Frontal cortex (tissue), 4 donors: ENCODE measurements around the gene SORBS2. TPM values are rescaled to one million over a fixed set of nuclear protein-coding genes. Genes with fewer than 3 reads are reported as not detected.
"Not testable (repeated sequence)": the region's sequence is repeated elsewhere in the genome, so short reads cannot be mapped to it uniquely, and the experiment has no call there.

Source experiments
- DNase-seq, 2 donors: peaks; one replicate each; pipeline ENCODE4 v3.0.0; 2012; ENCODE audit warnings: low spot score in 2 of 2
- FAIRE-seq: peaks from 2 replicates; lab custom pipeline; 2012; peaks lifted over from hg19 to GRCh38; lab: Jason Lieb, UNC
- total RNA-seq: library from RNA; depleted of rRNA; stranded (reverse); fragments of >200 nt; gene quantifications from one replicate; pipeline ENCODE4 v1.2.3, GENCODE V29; 2014
- donor health status: control.
- donor health status: control.
- donor health status: control.

The SORBS2 gene, protein sequence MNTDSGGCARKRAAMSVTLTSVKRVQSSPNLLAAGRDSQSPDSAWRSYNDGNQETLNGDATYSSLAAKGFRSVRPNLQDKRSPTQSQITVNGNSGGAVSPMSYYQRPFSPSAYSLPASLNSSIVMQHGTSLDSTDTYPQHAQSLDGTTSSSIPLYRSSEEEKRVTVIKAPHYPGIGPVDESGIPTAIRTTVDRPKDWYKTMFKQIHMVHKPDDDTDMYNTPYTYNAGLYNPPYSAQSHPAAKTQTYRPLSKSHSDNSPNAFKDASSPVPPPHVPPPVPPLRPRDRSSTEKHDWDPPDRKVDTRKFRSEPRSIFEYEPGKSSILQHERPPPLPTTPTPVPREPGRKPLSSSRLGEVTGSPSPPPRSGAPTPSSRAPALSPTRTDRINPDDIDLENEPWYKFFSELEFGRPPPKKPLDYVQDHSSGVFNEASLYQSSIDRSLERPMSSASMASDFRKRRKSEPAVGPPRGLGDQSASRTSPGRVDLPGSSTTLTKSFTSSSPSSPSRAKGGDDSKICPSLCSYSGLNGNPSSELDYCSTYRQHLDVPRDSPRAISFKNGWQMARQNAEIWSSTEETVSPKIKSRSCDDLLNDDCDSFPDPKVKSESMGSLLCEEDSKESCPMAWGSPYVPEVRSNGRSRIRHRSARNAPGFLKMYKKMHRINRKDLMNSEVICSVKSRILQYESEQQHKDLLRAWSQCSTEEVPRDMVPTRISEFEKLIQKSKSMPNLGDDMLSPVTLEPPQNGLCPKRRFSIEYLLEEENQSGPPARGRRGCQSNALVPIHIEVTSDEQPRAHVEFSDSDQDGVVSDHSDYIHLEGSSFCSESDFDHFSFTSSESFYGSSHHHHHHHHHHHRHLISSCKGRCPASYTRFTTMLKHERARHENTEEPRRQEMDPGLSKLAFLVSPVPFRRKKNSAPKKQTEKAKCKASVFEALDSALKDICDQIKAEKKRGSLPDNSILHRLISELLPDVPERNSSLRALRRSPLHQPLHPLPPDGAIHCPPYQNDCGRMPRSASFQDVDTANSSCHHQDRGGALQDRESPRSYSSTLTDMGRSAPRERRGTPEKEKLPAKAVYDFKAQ (N-terminal part only)
- 46.9 TPM for total RNA-seq

DNA sequence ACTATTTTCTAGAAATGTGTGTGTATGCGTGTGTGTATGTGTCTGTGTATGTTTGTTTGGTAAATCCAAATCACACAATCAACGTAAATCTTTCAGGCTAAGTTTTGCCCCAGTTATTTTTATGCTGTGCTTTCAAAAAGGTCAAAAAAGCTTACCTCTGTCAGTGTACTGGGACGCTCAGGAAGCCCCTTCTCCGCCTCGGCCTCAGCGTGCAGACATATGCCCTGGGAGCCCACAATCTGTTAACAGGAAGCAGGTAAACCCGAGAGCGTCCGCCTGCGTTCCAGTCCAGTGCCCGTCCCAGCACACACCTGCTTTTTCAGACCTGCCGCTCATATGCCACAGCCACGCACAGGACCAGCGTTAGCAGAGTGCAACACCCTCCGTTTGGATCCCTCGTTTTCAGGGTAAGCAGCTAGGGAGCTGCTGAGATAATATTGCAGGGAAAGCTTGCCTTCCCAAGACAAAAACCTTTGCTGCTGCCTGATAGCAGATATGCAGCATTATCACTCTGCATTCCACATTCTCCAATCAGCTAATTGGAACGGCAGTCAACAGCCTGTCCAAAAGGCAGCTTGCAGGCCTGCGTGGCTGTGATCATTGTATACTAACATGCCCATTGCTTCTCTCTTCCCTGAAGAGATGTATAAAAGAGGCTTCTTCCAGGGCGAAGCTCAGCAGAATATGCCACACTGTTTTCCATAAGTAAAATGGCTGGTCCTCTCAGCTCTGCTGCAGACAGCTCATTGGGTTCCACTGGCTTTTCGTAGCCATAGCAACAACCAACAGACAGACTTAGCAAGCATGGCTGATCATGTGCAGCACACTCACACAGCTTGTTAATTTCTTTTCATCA, at the start of gene SORBS2:
SORBS2 (minus strand) TSS at position 686 of the 856 bp plus-strand sequence. CDS start 121,623 bp downstream, outside the sequence.
- FAIRE-seq (no peak), DNase-seq (peak in 1 of 2 donors; percentile 47)

DNA sequence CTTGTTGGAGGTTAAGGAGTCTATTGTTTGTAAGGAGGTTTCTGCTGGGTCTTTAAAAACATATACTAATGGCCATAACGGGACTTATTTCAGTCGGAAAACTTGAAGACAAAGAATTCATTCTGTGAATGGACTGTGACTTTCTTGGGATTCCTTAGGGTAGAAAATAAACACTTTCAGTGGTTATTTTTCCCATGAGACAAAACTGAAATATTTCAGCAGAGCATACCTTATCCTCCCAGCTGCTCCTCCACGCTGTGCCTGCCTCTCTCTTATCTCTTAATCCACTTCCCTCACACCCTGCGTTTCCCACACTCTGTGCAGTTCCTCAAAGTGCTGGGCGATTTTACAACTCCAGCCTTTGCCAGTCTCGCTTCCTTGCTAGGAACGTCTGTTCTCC, 47.1 kb upstream of the SORBS2 start:
- DNase-seq (no peak), FAIRE-seq (no peak)

DNA sequence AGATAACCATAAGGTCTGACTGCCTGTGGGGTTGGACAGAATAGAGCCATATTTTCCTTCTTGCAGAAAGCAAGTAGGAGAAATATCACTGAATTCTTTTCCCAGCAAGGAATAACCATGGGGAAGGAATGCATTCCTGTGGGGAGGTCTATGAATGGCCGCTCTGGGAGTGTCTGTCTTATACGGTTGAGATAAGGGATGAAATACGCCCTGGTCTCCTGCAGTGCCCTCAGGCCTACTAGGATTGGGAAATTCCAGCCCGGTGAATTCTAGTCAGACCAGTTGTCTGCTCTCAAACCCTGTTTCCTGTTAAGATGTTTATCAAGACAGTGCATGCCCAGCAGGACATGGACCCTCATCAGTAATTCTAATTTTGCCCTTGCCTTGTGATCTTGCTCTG, 45.6 kb upstream of the SORBS2 start:
- FAIRE-seq, DNase-seq: not testable (repeated sequence)

DNA sequence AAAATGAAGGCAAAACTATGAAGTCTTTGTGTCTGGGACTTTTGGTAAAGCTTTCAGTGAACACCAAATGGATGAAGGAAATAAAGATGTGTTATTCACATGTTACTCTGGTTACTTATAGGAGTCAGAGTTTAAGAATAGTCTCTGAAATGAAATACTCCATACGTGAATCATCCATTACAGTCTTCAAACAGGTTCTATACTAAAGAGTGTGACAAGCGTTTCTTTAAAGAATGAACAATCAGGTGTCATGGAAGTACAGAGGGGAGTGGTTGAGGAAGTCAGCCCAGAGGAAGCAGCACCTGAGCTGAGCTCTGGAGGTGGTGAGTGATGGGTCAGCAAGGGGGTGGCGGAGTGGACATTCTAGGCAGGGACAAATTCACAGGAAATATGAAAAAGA, 41.8 kb upstream of the SORBS2 start:
- FAIRE-seq (no peak), DNase-seq (no peak)

DNA sequence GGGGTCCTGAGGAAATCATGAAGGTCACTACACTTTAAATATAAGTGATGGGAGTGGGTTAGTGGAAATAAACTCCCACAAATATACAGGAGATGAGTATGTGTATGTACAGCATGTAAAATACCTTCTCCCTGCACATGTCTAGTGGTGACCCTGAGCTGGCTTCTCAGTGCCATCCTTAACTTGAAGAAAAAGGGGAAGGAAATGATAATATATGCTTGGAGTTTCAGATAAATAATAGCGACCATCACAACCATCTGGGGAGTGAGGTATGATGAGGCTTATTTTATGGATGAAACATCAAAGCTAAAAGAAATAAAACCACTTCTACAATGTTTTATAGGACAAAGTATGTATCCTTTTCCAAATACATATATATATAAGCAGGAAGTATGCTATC, 41.0 kb upstream of the SORBS2 start:
- FAIRE-seq = no peak
- no peak for DNase-seq

DNA sequence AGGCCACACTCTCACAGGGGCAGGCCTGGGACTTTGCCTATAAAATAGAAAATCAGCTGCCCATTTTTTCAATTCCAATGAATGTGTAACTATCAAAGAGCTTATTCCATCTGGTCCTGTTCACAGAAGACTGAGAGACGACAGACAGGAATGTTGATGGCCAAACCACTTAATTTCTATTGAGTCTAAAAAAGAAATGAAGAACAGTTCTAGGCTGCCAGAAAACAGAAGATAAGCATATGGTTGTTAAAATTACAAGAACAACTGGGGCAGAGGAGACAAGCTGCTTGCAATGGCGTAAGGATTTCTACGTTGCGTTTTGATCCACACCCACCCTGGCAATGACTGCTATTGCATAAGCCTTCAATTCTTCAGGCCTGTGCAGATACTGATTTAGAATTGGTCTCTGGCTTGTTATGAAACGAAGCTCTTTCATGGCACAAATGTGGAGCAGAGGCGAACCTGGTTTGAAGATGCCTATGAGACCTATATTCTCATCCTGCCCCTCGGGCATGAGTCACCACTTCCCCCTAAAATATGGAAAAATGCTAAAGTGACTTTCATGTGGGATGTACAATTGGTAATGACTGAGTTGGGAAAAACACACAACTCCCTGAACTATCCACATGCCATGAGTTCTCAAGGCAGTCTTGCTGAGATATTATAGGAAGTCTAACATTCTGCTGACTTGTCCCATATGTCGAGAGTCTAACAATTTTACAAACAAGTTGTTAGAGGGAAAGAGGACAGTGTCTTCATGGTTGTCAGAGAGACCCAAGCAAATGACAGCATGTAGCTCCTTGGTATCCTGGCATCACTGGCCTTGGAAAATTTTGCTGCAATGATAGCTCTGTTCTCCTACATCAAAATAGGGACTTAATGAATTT, 37.9 kb upstream of the SORBS2 start:
- FAIRE-seq (no peak), DNase-seq (no peak)

DNA sequence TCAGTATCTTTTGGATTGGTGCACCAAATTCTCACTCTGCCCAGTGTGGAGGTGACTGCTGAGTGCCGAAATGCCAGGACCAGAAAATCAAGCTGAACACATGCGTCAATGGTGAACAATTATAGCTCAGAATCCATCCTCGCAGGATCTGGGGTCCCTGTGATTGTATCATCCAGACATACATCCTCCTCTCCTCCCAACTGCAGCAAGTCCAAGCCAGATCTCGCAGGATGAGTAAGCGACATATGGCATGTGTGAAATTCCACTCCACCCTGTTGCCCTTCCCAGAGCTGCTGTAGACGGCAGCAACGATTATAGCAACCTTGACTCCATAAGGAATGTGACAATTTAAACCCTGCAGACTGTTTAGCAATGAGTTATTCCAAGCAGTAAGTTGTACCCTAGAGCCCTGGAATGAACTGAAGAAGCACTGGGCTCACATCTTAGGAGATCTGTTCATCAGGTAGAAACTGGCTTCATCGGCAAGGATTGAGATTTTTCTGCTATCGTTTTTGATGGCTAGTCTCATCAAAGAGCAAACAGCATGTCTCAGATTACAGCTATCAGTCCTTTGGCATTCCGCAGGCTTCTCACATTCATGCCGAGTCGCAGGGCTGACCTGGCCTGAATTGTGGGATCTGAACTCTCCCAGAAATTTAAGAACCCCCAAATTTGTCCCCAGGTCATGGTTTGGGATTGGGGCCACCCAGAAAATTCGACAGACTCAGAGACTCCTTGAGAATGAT, 35.5 kb upstream of the SORBS2 start:
- no peak for FAIRE-seq
- no peak for DNase-seq

DNA sequence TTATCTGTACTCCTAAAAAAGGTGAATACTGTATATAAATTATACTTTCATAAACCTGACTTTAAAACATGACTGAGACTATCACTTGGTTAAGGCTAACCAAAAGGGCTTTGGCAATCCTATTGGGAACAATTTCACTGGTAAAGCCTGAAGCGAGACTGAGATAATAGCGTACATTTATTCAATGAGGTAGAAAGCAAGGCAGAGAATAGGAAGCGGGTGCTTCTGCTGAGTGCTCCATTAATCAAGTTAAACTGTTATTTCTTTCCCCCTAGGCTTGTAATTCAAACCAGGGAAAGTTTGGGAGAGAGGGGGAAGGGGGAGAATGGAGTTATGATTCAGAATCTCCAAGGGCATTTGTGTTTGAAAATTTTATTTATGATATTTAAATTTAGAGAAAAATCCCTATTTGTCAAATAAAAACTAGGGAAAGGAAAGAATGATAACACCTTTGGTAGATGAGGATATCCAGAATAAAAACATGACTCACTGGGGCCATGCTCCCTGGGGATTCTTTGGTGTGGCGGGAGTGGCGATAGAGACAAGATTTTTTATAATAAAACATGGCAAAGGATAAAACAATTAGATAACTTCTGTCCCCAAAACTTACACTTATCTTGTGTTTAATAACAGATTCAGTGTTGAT, 34.6 kb upstream of the SORBS2 start:
- DNase-seq = no peak

DNA sequence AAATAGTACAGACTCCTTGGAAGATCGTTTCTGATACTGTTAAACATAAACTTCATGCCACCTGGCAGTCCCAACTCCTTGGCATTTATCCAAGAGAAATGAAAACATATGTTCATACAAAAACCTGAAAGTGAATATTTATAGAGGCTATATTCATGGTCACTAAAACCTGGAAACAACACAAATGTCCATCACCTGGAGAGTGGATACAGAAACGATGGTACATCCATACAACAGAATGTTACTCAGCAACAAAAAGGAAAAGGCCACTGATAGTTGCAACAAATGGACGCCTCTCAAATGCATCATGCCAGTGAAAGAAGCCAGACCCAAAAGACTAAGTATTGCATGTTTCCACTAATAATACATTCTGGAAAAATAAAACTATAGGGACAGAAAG, 34.0 kb upstream of the SORBS2 start:
- DNase-seq (no peak), FAIRE-seq (no peak)

More for the DNA sequence above, 34.6 kb upstream of the SORBS2 start:
- FAIRE-seq = no peak

DNA sequence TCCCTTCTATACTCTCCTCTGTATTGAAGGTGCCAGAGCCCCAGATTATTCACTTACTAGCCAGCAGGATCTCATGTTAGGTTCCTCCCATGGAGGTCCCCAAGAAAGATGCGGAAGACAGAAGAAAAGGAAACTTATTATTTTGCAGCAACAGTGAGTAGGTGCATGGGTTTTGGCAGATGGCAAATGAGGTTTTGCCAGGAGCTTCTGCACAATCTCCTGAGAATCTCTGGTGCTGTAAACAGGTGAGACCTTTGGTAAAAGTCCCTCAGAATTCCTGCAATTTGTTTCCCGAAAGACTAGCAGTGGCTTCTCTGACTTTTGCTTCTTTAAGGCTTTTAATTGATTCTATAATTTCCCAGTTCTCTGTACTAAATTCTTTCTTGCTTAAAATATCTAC, 29.5 kb upstream of the SORBS2 start:
- FAIRE-seq (no peak), DNase-seq (no peak)

DNA sequence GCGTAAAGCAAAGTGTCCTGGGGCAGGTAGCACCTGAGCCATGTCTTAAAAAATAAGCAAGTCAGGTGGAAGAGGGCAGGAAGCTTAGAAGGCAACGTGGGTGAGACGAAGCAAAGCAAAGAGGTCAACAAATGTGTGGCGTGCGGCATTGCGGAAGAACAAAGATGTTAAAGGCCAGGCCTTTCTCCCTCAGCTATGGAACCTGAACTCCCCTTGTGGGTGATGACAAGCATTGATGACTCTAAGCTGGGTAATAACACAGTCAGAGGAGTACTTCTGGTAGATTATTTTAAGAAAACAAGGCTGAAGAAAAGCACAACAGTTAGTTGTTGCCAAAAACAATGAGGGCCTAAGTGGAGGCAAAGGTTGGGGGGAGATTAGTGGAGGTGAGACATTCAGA, 29.0 kb upstream of the SORBS2 start:
- no peak for FAIRE-seq
- DNase-seq = no peak

DNA sequence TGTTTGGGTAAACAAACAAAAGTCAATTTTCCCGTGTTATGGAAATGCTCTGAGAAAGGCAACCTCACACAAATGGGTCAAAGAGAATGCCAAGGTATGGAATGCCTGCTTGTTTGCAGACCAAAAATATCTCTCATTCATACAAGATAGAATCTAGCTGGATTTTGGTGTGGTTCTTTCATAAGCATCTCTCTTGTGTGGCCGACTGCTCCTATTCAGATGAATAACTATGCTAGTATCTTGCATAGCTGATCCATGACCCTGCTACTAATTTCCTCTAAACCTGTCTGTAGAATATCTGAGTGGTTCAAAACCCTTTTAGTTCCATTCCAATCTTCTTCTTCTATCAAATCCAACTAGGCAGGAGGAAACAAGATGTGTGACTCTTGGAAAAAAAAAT, 28.2 kb upstream of the SORBS2 start:
- FAIRE-seq (no peak), DNase-seq (no peak)

DNA sequence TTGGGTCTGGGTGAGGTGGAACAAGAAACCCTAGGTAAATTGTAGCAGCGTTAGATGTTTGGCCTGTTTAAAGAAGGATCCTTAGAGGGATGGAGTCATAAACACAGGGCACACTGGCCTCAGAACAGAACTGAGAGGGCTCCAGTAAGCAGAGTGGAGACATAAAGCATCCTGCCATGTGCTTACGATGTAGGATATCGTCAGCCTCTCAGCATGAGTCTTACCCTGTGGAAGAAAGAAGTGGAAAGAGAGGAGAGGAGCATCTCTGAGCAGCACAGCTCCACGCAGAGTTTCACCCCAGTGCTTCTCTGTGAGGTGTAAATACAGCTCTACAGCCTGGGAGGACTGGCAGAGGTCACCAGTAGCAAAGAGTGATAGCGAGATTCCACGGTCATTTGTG, 27.8 kb upstream of the SORBS2 start:
- DNase-seq = no peak
- FAIRE-seq = no peak

DNA sequence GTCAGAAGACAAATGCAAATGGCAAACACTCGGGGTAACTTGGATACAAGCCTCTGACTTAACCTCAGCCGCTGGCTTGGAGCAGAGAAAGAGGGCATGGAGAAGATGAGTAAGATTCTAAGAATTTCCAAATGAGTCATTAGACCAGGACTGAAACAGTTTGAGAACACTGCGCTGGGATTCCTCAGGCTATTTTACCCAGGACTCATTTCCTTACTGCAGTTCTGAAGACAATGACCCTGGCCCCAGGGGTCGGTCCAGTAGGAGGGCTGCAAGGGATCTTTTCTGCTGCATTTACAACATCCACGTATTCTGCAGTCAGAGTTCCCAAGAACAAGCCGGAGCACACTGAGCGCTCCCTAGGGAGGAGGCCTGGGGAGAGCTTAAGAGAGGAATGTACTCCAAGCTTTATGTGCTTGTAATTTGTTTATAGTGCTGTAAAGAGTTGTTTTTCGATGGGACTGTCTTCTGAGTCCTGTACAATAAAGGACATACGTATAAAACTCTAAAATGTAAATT, 27.3 kb upstream of the SORBS2 start:
- FAIRE-seq (no peak), DNase-seq (peak in 1 of 2 donors; percentile 22)

DNA sequence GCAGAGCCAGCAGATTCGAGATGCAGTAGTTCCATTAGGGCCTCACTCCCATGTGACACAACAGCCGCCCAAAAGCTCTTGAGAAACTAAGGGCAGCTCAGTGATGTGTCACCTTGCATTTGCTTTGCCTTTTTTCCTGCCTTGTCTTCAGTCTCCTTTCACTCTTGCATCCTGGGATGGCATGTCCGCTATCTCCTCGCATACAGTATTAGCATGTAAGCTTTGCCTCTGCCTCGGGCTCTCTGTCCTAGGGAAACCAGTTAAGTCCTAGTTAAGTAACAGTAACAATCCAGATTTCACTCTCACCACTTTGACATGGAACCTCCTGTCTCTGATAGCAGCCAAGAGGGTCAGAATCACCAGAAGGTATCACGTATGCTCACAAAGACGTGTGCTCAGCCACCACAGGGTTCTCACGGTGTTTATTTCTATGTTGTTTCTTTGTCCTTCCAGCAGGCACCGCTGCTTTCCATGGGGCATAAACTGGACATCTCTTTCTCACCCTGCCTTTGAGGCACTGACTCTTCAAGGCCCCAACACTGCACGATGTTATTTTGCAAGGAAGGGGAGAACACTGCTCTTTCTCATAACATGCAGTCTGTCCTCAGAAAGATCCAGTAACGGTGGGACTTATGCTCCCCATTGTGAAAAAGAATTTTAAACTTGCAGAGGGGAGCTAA, 26.7 kb upstream of the SORBS2 start:
- FAIRE-seq (no peak), DNase-seq (no peak)

DNA sequence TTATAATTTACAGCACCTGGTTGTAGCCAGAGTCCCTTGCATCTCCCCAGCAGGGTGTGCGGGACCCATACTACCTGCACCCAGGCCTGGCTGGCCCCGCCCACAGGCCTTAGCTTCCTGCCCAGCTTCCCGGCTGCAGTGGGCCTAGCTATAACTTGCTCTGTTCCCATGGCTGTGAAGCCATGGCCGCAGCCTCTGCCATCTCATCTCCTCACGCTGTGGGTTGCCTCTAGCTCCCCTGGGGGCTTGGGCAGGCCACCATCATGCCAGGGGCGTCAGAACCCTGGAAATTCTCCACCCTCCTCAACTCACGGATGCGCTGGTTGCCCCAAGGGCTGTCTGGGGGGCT, 26.1 kb upstream of the SORBS2 start:
- no peak for DNase-seq
- FAIRE-seq = no peak
